DOHH2 (cell line): ENCODE results near the gene MDH1.

Experiments
- CTCF ChIP-seq: fragments of 200-600 bp; sonication (generic); IDR thresholded peaks from one replicate; pipeline ENCODE4 v1.5.1; 2014; ENCODE audit warnings: antibody characterized with exemption, mild to moderate bottlenecking, low read depth, low read length; ENCODE audit not compliant: poor library complexity, severe bottlenecking
- EZH2phosphoT487 ChIP-seq: fragments of 200-600 bp; sonication (generic); IDR thresholded peaks from 2 replicates; pipeline ENCODE4 v1.6.1; 2017; ENCODE audit warnings: borderline replicate concordance, mild to moderate bottlenecking, antibody characterized with exemption, low read length, moderate library complexity, mixed read lengths

DNA sequence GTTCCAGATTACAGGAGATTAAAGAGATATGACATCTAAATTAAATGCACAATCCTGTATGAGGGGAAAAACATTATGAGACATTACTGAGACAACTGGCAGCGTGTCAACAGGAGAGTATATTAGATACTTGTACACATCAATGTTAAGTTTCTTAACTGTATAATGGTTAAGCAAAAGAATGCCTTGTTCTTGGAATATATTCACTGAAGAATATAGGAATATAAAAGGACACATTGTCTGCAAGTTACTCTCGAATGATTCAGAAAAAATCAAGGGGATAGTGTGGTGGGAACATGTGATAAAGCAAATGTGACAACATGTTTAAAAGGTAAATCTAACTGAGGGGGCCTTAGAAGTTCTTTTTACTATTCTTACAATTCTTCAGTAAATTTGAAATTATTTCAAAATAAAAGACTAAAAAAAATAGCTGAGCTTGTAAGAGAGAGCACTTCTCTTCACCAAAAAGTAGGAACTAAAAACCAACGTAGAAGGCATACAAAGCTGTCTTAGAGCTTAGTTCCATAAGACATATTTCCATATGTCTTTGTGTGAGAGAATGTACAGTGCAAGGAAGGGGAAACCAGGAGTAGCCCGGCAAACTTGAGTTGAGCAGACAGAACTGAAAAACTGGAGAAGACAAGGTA lies 8.0 kb upstream of the MDH1 start:
- TF ChIP-seq CTCF = no peak
- no peak for TF ChIP-seq EZH2phosphoT487
